GM21528 (cell line): ENCODE data around the gene TBX15.
"Not testable (repeated sequence)": the region's sequence is repeated elsewhere in the genome, so short reads cannot be mapped to it uniquely, and the experiment has no call there.

ENCODE experiments used
- ATAC-seq: cut with Tn5 transposase; IDR thresholded peaks from one replicate; pipeline ENCODE4 v1.9.1; 2021; ENCODE audit warnings: mild to moderate bottlenecking, moderate library complexity; ENCODE audit not compliant: unreplicated experiment, low FRiP score

The TBX15 gene

DNA sequence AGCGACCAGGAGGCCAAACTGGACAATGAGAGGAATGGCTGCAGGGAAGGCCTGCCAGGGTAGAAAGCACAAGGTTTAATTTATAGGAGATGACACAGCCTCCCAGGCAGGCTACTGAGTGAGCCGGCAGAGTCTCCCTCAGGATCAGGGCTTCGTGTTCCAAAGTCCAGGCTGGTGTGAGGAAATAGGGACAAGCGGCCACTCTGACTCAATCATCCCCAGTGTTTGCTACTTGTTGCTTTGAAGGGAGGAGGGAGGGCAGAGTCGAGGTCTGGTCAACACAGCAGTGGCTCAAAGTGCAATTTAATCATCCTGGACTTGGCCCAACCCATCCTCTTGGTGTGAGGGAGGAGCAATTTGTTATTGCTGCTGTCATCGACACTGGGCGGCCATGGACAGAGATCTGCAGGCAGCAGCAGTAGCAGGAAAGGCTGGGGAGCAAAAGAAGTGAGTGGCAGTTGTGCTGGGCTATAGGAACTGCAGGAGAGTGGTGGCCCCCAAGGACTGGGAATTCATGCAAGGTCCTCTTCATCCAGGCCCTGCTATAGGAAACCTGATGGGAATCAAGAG lies 27.5 kb downstream of the TBX15 start:
- ATAC-seq = no peak

DNA sequence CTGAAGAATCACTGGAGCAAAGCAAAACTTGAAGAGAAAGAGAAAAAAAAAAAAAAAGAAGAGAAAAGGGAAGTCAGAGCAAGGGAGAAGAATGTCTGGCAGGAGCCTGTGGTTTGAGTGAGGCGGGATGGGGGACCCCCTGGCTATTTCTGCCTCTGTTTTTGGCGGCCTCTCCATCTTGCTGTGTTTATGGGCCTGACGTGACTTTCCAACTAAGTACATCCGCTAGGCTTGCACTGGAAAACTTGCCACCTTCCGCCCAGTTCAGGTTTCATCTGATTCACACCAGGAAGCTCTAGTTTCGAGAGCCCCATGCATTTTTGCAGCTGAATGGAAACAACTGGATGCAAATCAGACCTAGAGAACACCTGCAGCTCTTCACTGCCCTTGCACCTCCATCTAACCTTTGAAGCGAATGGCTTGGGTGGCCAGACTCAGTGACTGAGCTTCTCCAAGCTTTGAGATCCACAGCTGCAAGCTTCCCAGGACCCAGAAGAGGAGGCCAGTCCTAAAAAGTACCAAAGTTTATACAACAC lies 28.0 kb downstream of the TBX15 start:
- peak; percentile 85 for ATAC-seq

GRCh38 chr1:118958937-118959631 lies 29.1 kb downstream of the TBX15 start:
- ATAC-seq = no peak

GRCh38 chr1:118958140-118958539 lies 30.0 kb downstream of the TBX15 start:
- no peak for ATAC-seq

- ATAC-seq = not testable (repeated sequence)
Observed at GRCh38 chr1:118957579-118957978, 30.6 kb downstream of the TBX15 start.

DNA sequence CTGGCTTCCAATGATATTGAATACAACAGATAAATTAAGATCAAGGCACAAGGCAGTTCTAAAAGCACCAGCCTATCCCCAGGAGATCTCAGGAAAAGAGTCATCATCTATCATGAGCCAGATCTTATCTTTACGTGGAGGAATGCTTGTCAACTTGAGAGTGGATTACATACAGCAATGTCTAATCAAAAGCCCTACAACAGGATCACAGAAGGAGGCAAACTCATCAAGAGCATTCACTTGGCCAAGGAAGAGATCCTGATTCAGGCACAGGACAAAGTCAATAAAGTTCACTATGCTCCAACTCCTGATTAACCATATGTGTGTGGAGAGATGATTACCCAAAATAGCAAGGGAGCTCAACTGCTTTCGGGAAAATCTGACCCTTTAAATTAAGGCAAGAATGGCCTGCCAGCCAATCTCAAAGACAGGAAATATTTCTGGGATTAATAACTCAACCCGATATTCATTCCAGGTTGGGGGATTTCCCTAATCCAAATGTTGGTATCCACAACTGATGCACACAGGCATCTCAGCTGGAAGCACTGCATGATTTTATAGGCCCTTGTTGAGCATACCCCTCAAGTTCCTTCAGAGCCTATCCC lies 33.7 kb downstream of the TBX15 start:
- ATAC-seq = no peak

DNA sequence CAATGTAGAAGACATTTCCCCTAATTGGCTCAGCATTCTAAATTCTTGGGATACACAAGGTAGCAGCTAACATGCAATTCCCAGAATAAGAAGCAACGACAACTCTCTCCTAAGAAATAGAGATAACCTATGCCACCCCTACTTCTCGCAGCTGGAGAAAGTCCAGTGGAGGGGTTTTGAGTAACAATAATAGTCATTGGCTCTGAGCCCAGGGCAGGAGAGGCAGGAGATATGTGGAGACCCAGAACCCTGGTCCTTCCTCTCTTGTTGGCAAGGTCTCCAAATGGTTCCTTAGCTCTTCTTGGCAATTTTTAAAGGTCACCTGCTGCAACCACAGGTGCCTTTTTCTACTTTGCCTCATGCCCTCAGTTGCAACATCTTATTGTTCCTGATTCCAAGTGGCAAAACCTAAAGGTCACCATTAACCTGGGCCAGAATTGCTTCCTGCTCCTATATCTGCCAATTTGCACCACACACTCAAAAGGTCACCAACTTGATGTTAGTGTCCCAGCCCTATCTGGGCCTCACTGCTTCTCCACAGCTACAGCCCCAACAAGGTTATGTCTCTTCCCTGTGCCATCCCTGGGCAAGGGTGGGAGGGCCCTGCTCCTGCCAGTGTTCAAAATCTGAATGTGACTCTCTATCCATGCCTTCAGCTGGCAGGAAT lies 36.7 kb downstream of the TBX15 start:
- ATAC-seq = no peak

DNA sequence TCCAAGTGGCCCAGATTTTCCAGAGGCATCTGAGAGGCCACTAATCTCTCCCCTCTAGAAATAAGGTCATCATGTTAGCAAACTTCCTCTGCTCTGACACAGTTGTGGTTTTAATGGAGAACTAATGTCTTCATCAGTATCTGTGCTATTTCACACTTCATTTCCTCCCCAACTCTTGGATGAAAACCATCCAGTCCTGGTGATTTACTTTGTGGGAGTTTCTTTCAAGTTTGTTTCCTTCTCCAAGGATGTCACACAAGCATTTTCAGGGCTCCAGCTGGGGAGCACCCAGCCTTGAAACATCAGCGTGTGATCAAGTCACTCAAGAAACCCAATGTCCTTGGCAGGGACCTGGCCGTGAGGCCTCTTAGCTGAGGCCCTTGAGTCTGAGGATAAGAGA lies 38.8 kb downstream of the TBX15 start:
- ATAC-seq = no peak

DNA sequence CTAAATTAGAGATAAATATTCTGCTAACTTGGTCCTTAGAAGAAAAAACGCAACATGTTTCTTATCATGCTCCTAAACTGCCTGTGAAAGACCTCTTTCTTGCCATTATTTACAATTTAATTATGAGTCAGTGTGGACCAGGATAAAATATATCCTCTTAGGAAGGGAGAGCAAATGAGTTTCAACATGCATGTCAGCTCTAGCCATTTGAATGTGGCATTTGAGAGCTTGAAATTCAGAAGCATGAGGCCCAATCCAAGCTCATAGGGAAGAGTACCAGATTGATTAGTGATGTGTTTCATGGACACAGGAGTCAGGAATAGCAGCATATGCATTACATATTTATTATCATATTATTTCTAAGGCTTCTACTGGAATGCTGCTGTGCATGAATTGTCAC lies 39.3 kb downstream of the TBX15 start:
- no peak for ATAC-seq

DNA sequence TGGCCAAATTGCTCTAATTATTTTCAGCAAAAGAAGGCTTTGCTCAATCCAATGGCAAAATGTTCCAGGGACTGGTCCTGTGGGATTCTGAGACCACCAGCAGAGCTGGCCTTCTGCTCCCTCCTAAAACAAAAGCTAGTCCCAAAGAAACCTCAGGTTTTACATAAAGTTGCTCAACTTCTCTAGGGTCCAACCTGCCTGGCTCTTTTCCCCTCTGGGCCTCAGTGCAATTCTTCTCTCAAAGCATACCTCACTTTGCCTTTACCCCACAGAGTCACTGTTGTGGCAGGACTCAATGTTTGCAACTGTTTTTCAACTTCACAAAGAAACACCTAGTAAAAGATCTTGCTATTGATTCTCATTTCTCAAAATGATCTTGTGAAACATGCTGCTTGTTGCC lies 39.8 kb downstream of the TBX15 start:
- no peak for ATAC-seq

GRCh38 chr1:118947790-118948189 lies 40.4 kb downstream of the TBX15 start:
- no peak for ATAC-seq

DNA sequence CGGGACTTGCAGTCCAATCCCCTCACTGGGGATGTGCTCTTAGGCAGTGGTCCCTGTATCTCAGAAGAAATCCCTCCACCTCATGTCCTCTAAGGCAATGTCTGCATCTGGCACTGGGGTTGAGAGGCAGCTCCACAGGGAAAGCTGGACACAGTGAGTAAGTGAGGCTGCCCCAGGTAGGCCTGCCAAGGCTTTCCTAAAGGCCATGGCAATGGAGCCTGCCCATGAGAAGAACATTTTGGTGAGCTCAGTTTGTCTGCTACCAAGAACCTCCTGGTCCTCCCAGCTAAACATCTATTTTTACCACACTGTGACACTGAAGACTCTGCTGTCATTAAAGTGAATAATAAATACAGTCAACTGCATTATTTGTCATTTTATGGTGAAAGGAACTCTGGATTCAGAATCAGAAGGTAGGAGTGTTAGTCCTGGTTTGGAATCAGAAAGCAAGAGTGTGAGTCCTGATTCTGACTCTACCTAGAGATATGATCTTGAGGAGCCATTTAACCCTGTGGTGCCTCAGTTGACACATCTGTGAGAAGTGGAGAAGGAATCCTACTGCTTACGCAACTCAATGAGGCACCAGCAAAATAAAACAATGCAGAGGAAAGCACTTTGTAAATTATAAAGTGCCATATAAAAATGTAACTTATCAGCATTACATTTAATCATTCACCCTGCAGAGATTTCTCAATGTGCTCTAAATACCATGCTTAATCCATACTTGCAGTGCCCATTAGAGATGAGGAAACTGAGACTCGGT lies 41.0 kb downstream of the TBX15 start:
- no peak for ATAC-seq

GRCh38 chr1:118945489-118945888 lies 42.7 kb downstream of the TBX15 start:
- no peak for ATAC-seq

- no peak for ATAC-seq
Observed at GRCh38 chr1:118944546-118944945, 43.6 kb downstream of the TBX15 start.

DNA sequence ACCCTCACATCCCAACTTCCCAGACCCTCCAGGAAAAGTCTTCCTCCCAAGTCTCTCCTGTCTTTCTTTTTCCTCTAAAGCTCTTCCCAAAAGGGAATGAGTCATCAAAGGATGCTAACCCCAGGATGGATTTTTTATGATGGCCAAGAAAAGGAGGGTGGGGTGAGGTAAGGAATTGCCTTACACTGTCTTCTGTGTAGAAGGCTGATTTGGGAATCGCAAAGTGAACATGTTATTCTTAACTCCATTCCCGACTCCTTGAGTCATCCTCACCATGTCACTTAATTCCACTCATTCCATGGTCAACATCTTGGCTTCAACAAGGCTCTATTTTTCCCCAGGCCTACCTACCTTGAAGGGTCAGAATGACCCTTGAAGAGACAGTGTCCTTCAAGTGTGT lies 44.0 kb downstream of the TBX15 start:
- ATAC-seq = no peak

GRCh38 chr1:118940957-118941356 lies 47.2 kb downstream of the TBX15 start:
- ATAC-seq = no peak

GRCh38 chr1:118937413-118938072 lies 50.6 kb downstream of the TBX15 start:
- ATAC-seq = no peak

- ATAC-seq = no peak
Observed at GRCh38 chr1:118934706-118935105, 53.4 kb downstream of the TBX15 start.

GRCh38 chr1:118933051-118933781 lies 54.9 kb downstream of the TBX15 start:
- no peak for ATAC-seq
